Occipital lobe (tissue), 2 donors: ENCODE results near the gene MDC1. TPM values are rescaled to one million over a fixed set of nuclear protein-coding genes. Genes with fewer than 3 reads are reported as not detected.
"Not testable (repeated sequence)": the region's sequence is repeated elsewhere in the genome, so short reads cannot be mapped to it uniquely, and the experiment has no call there.

Experiments
- DNase-seq: peaks from one replicate; lab custom pipeline; 2025; lab: John Stamatoyannopoulos, UW
- total RNA-seq: library from RNA; depleted of rRNA; stranded (reverse); fragments of >200 nt; gene quantifications from one replicate; pipeline ENCODE4 v1.2.3, GENCODE V29; 2014

The MDC1 gene, protein sequence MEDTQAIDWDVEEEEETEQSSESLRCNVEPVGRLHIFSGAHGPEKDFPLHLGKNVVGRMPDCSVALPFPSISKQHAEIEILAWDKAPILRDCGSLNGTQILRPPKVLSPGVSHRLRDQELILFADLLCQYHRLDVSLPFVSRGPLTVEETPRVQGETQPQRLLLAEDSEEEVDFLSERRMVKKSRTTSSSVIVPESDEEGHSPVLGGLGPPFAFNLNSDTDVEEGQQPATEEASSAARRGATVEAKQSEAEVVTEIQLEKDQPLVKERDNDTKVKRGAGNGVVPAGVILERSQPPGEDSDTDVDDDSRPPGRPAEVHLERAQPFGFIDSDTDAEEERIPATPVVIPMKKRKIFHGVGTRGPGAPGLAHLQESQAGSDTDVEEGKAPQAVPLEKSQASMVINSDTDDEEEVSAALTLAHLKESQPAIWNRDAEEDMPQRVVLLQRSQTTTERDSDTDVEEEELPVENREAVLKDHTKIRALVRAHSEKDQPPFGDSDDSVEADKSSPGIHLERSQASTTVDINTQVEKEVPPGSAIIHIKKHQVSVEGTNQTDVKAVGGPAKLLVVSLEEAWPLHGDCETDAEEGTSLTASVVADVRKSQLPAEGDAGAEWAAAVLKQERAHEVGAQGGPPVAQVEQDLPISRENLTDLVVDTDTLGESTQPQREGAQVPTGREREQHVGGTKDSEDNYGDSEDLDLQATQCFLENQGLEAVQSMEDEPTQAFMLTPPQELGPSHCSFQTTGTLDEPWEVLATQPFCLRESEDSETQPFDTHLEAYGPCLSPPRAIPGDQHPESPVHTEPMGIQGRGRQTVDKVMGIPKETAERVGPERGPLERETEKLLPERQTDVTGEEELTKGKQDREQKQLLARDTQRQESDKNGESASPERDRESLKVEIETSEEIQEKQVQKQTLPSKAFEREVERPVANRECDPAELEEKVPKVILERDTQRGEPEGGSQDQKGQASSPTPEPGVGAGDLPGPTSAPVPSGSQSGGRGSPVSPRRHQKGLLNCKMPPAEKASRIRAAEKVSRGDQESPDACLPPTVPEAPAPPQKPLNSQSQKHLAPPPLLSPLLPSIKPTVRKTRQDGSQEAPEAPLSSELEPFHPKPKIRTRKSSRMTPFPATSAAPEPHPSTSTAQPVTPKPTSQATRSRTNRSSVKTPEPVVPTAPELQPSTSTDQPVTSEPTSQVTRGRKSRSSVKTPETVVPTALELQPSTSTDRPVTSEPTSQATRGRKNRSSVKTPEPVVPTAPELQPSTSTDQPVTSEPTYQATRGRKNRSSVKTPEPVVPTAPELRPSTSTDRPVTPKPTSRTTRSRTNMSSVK (N-terminal part only)
- 12.5 TPM for total RNA-seq

DNA sequence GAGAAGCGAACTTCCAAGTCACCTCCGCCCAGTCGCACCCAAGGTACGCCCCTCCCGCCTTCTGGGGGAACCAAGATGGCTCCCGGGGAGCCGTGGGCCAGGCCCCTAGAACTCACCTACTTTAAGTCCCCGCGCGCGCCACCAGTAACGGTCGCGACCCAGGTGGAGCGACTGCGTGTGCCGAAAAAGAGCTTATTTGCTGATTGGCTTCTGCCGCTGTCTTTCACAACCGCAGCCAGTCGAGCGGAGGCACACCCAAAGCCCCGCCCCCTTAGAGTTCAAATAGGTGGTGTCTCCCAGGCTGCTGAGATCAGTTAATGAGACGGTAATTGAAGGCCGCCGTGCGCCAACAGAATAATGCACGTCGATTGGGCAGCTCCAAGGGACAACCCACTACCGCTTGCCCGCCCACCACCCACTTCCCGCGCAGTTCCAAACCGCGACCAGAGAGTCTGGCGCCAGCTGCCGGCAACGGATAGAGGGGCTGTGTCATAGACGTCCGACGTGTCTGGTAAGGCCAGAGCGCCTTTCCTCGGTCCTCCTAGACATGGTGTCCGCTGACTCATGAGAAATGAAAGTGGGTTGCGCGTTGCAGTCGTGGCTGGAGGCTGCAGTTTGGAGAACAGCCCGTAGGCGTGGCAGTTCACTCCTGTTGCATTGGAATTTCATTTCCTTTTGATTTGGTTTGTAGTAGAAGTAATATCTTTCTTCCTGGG, at the start of gene MDC1:
Gene MDC1 (minus strand): TSS at position 153 of the 716 bp plus-strand sequence. CDS start 2,106 bp downstream, outside the sequence.
- DNase-seq = peak; percentile 100

DNA sequence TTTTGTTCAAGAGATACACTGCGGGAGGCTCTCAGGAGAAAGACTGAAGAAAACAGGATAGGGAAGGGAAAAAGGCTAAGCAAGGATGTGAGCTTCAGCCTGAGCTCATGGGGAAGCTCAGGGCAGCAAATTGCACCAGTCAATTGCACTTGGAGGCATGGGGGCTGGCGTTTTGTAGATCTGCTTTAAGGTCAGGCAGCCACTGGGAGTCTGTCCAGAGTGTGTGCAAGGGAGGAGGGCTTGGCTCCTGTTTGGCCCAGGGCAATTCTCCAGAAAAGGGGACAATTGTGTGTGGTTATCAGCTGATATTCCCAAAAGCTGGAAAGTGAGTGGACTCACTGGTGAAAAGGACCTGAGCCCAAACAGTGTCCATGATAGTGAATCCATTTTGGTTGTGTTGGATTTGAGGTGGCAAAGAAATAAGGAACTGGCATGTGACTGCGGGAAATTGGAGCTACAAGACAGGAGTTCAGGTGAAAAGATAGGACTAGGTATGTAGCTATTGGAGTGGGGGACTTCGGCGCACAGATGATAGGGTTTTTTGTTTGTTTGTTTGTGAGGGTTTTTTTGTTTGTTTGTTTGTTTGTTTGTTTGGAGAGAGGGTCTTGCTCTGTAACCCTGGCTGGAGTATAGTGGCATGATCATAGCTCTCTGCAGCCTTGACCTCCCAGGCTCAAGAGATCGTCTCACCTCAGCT, 49.5 kb upstream of the MDC1 start:
- DNase-seq = no peak

DNA sequence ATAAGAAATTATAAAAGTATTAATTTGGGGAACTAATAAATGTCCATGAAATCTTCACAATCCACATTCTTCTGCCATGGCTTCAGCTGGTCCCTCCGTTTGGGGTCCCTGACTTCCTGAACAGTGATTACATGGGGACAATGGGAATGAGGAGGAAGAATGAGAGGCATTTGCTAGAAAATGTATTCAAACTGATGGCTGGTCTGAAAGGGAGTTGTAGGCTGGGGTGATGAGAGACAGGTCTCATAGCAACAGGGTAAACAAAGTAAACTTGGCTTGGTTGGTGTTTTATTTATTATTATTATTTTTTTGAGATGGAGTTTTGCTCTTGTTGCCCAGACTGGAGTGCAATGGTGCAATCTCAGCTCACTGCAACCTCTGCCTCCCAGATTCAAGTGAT, 48.4 kb upstream of the MDC1 start:
- not testable (repeated sequence) for DNase-seq

DNA sequence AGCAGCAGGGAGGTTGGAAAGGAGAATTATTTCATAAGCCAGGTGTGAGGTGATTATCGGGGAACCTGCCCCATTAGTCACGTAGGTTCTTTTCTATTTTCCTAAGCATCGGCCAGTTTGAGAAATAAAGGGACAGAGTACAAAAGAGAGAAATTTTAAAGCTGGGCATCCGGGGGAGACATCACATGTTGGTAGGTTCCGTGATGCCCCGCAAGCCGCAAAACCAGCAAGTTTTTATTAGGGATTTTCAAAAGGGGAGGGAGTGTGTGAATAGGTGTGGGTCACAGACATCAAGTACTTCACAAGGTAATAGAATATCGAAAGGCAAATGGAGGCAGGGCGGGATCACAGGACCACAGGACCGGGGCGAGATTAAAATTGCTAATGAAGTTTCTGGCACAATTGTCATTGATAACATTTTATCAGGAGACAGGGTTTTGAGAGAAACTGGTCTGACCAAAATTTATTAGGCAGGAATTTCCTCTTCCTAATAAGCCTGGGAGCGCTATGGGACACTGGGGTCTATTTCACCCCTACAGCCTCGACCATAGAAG, 47.5 kb upstream of the MDC1 start:
- not testable (repeated sequence) for DNase-seq

DNA sequence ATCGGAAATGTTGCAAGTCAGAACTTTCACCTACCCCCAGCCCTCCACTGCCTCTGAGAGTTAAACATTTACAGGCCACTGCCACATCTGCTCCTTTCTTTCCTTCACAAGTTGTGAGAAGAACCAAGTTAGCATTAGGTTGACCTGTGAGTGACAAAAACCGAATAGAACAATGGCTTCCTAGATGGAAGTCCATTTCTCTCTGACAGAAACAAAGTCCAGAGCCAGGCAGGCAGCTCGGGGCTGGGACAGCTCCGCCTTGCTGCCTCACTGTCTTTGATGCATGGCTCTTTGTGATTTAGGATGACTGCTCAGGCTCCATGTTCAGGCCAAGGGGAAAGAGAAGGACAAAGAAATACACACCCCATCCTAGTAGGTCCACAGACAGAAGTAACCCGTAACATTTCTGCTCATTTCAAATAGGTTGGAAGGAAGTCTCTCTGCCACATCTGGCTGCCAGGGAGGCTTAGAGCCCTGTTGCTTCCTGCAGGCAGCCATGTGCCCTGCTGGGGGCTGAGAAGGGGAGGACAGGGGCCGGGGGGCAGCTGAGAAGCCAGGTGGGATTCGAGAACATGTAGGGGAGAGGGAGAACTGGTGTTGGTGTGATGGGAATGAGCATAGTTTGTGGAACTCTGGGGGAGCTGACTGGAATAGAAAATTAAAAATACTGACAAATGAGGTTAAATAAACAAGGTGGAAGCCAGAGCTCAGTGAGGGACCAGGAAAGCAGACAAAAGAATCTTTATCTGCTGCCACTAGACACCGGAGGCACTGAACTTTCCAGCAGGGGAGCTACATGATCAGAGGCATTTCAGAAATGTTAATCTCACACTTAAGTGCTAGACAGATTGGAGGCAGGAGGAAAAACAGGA, 46.8 kb upstream of the MDC1 start:
- no peak for DNase-seq

DNA sequence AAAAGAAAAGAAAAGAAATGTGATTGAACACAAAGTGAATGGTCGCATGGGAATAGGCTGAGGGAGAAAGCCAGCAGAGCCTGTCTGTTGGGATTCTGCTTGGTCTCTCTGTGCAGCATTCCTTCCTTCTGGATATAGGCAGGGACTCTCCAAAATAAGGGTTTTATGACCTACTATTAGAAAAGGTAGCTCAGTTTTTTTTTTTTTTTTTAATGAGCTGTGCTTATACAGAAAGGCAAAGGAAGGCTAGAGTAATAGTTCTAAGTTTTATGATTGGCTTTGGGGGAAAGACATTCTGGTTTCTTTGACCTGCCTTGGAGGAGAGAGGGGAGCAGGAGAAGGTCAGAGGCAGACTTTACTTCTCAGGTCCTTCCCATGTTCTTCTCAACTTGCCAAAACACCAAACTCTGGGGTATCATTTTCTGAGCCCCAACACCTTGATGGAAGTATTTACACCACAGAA, 46.1 kb upstream of the MDC1 start:
- no peak for DNase-seq

DNA sequence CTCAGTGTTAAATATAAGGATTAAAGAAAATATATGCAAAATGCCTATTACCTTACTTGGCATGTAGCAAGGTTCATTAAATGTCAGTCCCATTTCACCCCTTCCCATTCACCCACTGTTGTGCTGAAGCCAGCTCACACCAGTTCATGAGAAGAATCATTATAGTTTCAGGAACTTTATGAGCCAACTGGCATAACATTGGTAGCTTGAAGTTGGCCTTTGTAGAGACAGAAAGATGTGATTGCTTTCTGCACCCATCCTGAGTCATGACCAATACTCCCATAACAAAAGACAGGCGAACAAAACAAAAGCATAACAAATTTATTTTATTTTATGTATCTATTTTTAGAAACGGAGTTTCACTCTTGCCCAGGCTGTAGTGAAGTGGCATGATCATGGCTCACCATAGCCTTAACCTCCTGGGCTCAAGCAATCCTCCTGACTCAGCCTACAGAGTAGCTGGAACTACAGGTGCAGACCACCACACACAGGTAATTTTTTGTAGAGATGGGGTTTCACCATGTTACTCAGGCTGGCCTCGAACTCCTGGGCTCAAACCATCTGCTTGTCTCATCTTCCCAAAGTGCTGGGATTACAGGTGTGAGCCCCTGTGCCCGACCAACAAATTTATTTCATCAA, 44.8 kb upstream of the MDC1 start:
- DNase-seq = no peak

DNA sequence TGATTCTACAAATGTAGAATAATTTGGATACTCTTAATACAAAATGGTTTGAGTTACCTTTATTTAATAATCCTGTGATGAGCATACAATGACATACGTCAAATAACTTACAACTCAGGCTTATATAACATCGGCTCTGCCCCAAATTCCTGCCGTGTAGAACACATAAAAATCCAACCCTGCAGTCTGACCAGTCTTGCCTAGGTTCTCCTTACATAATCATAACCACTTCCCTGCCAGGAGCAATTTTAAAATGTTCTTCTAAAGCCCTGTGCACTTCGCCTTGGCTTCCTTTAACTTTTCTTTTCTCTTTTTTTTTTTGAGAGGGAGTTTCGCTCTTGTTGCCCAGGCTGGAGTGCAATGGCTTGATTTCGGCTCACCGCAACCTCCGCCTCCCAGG, 43.5 kb upstream of the MDC1 start:
- DNase-seq = no peak

DNA sequence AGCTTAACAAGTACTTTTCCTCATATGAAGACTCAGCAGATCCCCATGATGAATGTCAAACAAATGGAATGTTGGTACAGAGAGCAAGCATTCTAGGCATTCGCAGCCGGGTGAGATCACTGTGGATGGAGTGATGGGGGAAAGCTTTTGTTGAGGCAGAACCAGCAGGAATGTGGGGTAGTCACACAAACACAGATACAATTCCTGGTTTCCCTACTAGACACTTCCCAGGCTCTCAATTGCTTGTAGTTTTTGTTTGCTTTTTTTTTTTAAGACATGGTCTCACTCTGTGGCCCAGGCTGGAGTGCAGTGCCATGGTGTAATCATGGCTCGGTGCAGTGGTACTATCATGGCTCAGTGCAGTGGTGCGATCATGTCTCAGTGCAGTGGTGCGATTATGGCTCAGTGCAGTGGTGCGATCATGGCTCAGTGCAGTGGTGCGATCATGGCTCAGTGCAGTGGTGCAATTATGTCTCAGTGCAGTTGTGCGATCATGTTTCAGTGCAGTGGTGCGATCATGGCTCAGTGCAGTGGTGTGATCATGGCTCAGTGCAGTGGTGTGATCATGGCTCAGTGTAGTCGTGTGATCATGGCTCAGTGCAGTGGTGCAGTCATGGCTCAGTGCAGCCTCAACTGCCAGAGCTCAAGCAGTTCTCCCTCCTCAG, 42.6 kb upstream of the MDC1 start:
- DNase-seq = no peak

DNA sequence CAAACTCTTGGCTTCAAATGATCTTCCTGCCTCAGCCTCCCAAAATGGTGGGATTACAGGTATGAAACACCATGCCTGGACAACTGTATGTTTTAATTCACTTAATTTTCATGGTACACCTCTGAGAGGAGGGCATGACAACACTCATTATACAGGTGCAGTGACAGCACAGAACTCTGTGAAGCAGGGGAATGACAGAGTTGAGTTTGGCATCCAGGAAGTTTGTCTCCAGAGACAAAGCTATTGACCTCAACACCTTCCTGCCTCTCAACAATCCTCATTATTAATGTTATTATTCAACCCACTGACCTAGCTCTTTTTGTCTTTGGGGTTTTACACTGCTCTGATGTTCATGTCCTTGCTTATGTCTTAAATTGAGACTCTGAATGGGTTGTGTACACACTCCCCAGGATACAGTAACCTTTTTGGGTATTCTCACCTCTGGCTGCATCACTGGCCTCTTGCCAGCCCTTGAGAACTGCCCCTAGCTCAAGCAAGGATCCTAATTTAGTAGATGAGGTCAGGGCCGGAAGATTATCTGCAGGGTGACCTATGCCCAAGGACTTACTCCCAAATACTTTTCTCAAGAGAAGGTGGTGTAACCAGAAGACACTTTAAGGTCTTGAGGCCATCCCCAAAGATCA, 40.3 kb upstream of the MDC1 start:
- no peak for DNase-seq

DNA sequence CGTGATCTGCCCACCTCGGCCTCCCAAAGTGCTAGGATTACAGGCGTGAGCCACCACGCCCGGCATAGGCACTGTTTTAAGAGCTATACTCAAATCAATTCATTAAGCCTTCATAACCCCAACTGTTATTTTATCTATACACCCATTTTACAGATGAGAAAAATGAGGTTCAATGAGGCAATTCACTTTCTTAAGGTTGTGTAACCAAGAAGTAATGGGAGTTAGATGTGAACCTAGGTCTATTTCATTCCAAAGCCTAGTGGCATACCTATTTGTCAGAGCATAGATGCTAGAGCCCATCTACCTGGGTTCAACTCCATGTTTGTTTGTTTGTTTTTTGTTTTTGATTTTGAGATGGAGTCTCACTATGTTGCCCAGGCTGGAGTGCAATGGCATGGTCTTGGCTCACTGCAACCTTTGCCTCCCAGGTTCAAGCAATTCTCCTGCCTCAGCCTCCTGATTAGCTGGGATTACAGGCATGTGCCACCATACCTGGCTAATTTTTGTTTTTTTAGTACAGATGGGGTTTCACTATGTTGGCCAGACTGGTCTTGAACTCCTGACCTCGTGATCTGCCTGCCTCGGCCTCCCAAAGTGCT, 39.4 kb upstream of the MDC1 start:
- not testable (repeated sequence) for DNase-seq

DNA sequence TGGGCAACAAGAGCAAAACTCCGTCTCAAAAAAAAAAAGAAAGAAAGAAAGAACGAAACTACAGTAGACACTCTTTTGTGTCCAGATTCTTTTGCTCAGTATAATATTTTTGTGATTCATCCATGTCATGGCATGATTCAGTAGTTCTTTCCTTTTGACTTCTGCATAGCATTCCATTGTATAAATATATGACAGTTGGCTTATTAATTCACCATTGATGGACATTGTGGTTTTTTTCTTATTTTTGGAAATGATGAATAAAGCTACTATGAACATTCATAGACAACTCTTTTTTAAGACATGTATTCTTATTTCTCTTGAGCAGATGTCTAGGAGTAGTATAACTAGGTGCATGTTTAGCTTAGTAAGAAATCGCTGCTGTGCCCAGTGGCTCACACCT, 37.5 kb upstream of the MDC1 start:
- DNase-seq = no peak

DNA sequence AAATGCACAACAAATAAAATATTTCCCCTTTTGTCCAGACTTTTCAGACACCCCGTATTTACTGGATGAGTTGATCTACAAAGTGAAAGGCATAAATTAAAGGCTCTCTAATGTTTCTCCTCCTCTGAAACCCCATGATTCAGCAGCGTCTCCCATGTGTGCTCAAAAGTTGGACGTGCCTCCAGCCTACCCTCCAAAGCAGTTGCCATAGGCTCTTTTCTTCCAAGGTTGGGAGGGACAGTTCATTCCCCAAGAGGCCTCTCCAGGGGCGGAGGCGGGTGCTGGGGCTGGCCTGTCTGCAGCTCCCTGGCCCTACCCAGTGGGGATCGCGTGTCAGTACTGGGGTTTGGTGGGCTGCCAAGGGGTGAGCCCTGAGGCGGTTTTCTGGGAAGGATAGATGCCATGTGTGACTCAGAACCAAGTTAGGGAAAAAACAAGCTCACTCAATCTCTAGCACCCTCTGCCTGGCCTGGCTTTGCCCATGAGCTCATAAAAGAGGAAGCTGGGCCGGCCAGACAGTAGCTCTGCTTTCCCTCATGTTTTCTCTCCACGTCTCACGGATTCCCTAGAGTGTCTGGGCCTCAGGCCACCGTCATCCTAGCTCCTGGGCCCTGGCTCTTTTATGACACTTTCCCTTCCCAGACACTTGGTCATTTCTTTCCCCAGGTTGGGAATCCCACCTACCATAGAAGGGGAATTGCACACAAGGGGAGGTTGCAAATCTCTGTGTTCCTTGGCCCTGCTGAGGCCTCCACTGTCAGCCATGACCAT, 35.3 kb upstream of the MDC1 start:
- peak; percentile 22 for DNase-seq

DNA sequence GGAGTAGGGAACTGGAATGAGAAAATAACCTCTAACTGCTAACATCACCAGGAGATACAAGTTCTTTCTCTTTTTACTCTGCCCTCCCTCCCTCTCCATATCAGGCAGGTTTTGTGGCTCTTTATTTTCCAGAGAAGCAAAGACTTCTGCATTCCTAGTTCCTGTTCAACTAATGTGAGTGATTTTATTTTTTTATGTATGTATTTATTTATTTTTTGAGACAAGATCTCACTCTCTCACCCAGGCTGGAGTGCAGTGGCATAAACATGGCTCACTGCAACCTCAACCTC, 33.2 kb upstream of the MDC1 start:
- DNase-seq = no peak

DNA sequence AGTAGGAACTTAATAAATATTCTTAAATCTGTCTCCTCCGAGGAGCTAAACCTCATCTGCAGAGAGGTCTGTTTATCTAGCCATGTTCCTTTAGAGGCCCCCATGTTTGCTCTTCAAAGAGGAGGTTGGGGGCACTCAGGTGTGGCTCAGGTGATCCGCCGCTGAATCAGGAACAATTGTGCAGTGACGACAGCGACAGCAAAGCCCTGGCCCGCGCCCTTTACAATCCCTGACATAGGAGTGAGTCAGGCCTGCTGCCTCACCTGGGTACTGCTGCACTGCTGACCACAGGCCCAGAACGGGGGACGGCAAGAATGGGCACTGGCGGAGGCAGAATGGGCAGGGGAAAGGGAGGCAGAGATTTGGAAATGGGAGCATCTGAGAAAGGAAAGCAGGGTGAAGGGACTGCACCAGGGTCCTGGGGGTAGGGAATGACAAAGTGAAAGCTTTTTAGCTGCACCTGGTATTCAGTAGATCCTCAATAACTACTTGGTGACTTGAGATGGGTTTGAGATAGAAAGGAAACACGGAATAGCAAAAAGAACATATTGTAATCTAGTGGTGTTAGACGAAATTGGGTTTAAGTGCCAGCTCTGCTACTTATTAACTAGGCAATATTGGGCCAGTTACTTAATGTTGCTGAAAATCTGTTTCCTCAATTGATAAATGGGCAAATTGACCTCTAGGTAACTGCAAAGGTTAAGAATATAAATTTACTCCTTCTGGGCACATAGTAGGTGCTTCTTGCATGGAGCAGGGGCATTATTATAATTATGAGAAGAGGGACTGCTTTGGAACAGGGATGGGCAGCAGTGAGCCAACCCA, 32.7 kb upstream of the MDC1 start:
- no peak for DNase-seq
